GM12874 (cell line): ENCODE measurements around the gene FAM76A.

ENCODE experiments used
- TF ChIP-seq, protein P1 (sequence below): IDR thresholded peaks from 2 replicates; pipeline ENCODE4 v1.5.1; 2011; ENCODE audit warnings: low read depth, mild to moderate bottlenecking, control low read depth, low read length, moderate library complexity; ENCODE audit not compliant: insufficient read depth

Gene FAM76A

DNA sequence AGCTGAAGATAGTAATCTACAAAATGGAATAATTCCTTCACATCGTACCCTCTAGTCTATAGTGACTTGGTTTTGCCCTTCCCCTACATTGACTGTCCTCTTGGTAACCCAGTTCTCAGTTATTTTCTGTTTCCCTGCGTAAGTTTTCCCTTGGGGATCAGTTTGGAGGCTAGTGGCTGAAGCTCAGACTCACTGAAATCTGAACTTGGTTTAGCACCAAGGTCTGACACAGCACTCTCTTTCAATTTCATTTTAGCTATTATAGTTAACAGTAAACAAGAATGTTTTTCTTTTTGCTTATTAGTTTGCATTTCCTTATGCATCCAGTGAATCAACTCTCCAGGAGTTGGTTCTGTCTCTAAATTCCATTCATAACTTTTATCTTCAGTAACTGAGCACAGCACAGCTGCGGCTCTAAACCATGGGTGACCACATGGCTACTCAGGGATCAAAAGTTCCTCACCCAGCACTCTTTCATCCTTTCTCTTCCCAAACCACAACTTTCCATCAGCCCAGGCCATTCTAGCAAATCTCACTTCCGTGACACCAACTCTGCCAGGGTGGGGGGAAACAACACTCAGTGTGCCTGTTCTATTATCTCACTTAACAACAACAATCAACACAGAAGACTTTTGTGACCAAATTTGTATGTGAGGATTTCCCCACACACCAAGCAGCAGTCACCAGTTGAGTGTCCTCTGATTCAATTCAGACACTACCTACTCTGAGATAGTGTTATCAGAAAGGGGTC lies 36.2 kb upstream of the FAM76A start:
- TF ChIP-seq, protein P1, sequence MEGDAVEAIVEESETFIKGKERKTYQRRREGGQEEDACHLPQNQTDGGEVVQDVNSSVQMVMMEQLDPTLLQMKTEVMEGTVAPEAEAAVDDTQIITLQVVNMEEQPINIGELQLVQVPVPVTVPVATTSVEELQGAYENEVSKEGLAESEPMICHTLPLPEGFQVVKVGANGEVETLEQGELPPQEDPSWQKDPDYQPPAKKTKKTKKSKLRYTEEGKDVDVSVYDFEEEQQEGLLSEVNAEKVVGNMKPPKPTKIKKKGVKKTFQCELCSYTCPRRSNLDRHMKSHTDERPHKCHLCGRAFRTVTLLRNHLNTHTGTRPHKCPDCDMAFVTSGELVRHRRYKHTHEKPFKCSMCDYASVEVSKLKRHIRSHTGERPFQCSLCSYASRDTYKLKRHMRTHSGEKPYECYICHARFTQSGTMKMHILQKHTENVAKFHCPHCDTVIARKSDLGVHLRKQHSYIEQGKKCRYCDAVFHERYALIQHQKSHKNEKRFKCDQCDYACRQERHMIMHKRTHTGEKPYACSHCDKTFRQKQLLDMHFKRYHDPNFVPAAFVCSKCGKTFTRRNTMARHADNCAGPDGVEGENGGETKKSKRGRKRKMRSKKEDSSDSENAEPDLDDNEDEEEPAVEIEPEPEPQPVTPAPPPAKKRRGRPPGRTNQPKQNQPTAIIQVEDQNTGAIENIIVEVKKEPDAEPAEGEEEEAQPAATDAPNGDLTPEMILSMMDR, result no peak

DNA sequence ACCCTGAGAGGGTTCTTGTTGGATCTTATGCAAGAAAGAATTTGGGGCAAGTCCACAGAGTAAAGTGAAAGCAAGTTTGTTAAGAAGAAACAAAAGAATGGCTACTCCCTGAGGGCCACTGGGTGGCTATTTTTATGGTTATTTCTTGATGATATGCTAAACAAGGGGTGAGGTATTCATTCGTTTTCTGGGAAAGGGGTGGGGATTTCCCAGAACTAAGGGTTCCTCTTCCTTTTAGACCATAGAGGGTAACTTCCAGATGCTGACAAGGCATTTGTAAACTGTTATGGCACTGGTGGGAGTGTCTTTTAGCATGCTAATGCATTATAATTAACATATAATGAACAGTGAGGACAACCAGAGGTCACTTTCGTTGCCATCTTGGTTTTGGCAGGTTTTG lies 35.6 kb upstream of the FAM76A start:
- TF ChIP-seq, protein P1, result no peak

DNA sequence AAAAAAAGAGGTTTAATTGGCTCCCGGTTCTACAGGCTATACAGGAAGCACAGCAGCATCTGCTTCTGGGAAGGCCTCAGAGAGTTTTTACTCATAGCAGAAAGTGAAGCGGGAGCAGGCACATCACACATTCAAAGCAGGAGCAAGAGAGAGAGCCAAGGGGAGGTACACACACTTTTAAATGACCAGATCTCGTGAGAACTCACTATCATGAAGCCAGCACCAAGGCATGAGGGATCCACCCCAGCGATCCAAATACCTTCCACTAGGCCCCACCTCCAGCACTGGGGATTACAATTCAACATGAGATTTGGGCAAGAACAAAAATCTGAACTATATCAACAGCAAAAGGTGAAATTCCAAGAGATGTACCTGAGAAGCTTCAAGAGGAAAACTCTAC lies 20.8 kb upstream of the FAM76A start:
- TF ChIP-seq, protein P1, result no peak

GRCh38 chr1:27705545-27705944 lies 20.2 kb upstream of the FAM76A start:
- TF ChIP-seq, protein P1, result no peak

DNA sequence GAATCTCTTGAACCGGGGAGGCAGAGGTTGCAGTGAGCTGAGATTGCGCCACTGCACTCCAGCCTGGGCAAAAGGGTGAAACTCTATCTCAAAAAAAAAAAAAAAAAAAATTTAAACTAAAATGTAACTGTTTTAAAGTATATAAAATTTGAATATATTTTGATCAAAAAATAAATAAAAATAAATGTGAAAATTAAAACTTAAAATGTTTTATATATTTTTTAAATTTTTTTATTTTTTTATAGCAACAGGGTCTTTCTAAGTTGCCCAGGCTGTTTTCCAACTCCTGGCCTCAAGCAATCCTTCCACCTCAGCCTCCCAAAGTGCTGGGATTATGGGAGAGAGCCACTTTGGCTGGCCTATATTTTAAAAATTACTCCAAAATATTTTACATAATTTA lies 15.2 kb upstream of the FAM76A start:
- TF ChIP-seq, protein P1, result no peak

- TF ChIP-seq, protein P1, result no peak
Observed at GRCh38 chr1:27713139-27713725, 12.5 kb upstream of the FAM76A start.

- TF ChIP-seq, protein P1, result no peak
Observed at GRCh38 chr1:27713869-27714513, 11.8 kb upstream of the FAM76A start.
